ENCODE data around the gene NDUFA9.
A peak's percentile ranks its signal among the peaks of the same experiment; 100 is the strongest.

Gene NDUFA9

GRCh38 chr12:4648501-4649357, at the start of gene NDUFA9, which contains the start of gene AKAP3:
Gene NDUFA9, plus strand, starts transcription at chr12:4649114. Its CDS starts 13 bp downstream, at chr12:4649127.
Gene AKAP3, minus strand, starts transcription at chr12:4649051. Its CDS starts 10,855 bp downstream, at chr12:4638196.
- DNase-seq (ENCODE audit: low read depth, low spot score), result peak; percentile 93

DNA sequence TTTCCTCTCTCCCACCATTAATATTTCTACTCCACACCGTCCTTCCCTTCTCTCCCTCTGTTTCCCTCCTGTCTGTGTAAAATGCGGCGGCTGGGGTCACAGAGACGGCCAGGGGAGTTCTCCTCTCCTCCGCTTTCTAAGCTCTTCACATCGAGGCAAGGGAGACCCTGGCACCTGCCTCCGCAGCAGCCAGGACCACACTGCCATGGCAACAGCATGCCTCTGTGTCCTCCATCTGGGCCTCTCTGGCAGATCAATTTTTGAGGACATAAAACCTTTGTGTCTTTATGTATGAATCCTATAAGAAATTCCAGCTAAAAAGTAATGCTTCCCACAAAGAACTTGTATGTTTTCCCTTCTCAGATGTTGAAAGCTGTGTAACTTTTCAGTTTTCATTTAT, 45.5 kb upstream of the NDUFA9 start:
- DNase-seq (ENCODE audit: low read depth, low spot score), result no peak

GRCh38 chr12:4603946-4604345, 45.0 kb upstream of the NDUFA9 start:
- no peak for DNase-seq (ENCODE audit: low read depth, low spot score)

- peak; percentile 92 for DNase-seq (ENCODE audit: low read depth, low spot score)
Measured at GRCh38 chr12:4604684-4605193, 44.2 kb upstream of the NDUFA9 start.

GRCh38 chr12:4607056-4607455, 41.9 kb upstream of the NDUFA9 start:
- no peak for DNase-seq (ENCODE audit: low read depth, low spot score)

GRCh38 chr12:4609071-4609470, 39.8 kb upstream of the NDUFA9 start:
- DNase-seq (ENCODE audit: low read depth, low spot score), result no peak

DNA sequence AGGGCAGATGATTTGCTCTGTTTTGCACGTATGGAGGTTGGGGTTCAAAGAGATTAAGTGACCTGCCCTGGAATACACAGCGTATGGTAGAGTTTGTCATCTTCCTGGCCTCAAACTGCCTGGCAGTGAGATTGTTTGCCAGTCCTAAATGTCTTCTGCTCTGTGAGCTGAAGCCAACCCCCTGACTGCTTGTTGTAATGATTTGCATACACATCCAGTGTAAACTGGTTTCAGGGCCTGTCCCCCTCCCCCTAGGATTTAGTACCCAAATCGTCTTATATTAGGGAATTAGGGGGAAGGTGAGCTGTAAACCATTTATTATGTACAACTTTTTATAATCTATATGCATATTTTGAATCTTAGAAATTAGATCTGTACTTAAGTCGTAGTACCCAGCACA, 38.4 kb upstream of the NDUFA9 start:
- DNase-seq (ENCODE audit: low read depth, low spot score), result no peak

- no peak for DNase-seq (ENCODE audit: low read depth, low spot score)
Measured at GRCh38 chr12:4615667-4616066, 33.2 kb upstream of the NDUFA9 start.

DNA sequence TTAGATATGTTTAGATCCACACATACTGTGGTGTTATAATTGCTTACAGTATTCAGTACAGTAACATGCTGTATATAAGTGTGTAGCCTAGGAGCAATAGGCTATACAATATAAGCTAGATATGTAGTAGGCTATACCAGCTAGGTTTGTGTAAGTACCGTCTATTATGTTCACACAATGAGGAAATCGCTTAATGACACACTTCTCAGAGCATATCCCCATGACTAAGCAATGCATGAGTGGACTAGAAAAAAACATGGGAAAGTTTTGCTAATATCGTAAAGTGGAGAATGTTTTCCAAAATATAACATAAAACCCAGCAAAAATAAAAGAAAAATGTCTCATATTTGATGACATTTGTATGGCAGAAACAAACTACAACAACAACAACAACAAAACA, 27.4 kb upstream of the NDUFA9 start:
- DNase-seq (ENCODE audit: low read depth, low spot score), result no peak

DNA sequence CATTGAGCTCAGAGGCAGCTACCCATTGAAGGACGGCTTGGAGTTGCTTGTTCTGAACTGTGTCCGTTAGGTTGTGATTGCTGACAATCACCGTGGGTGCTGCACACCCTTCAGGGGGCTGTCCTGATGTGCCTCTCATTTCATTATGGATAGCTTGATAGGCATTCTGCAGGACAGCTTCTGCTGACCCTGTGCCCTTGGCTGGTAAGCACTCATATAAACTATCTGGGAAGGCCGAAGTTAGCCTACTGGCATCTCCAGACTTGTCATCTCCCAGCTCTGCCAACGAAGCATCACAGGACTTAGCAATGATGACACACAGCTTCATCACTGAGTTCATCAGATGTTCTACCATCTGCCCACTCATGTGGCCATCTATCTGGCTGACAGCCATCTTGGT, 22.4 kb upstream of the NDUFA9 start:
- DNase-seq (ENCODE audit: low read depth, low spot score), result no peak

DNA sequence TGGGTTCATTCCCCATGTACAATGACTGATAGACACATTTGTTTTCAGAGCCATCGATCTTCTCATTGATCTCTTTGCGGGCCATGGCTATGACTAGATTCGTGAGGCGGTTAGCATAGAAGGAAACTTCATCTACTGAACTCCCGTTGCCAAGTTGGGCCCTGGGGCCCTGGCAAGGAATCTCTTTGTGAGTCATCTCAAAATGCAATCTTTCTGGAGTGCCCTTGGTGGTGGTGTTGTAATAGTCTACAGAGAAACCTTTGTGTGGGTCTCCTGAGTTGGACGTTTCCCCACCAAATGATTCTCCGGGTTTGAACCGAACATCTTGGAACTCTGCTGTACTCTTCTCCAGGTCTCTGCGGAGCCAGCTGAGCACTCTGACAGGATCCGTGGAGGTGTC, 20.5 kb upstream of the NDUFA9 start:
- DNase-seq (ENCODE audit: low read depth, low spot score), result no peak

GRCh38 chr12:4630262-4630661, 18.7 kb upstream of the NDUFA9 start:
- DNase-seq (ENCODE audit: low read depth, low spot score), result no peak

- no peak for DNase-seq (ENCODE audit: low read depth, low spot score)
Measured at GRCh38 chr12:4643747-4644146, 5.2 kb upstream of the NDUFA9 start.

- no peak for DNase-seq (ENCODE audit: low read depth, low spot score)
Measured at GRCh38 chr12:4645023-4645422, 3.9 kb upstream of the NDUFA9 start.

- DNase-seq (ENCODE audit: low read depth, low spot score), result no peak
Measured at GRCh38 chr12:4648104-4648500, 812 bp upstream of the NDUFA9 start.

DNA sequence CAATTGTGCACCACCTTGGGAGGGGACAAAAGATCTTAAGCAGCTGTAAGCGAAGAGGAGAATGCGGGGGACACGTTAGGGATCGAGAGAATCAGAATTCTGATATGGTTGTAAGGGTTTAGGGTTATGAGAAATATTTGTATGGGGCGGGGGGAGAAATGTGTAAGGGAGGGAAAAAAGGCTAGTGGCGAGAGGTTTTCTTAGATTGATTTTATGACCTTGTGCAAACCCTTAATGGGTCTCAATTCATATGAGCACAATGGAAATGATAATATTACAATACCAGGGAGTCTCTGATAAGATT, 396 bp downstream of the NDUFA9 start:
- DNase-seq (ENCODE audit: low read depth, low spot score), result no peak

DNA sequence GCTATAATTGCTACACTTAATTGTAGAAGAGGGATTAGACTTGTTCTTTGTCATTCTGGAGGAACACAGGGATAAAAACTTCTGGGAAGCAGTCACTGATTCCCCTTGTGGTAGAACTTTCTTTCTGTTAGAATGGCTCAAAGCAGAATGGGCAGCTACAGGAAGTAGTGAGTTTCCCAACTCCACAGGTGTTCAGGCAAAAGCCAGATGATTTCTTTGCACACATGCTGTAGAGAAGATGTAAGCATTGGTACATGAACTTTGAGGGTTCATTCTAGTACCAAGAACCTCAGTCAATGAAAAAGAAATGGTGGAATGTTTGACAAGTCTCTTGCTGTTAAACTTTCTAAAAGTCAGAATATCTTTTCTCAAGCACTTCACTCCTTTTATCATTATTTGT, 4.3 kb downstream of the NDUFA9 start:
- DNase-seq (ENCODE audit: low read depth, low spot score), result no peak

- DNase-seq (ENCODE audit: low read depth, low spot score), result no peak
Measured at GRCh38 chr12:4653691-4654090, 4.8 kb downstream of the NDUFA9 start.

DNA sequence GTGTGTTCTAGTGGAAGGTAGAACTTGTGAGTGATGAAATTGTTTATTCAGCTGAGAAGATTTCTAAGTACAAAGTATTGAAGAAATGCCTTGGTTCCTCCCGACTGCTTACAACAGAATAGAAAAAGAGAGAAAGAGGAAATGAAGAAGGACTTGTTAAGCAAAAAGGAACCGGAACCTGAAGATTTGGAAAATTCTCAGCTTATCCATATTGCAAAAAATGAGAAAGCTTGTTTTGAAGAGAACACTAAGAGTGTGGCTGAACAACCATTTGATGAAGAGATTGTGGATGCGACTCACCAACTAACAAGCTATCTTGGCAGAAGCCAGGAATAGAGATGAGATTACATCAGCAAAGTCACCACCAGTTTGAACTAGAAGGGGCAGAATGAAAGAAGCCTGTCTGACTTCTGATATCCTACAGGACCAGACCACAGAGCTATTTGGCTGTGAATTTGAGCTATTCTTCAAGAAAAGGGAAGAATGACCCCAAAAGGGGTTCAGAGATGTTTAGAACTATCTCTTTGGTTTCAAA, 15.1 kb downstream of the NDUFA9 start:
- DNase-seq (ENCODE audit: low read depth, low spot score), result peak; percentile 64

- no peak for DNase-seq (ENCODE audit: low read depth, low spot score)
Measured at GRCh38 chr12:4665236-4665635, 16.3 kb downstream of the NDUFA9 start.

DNA sequence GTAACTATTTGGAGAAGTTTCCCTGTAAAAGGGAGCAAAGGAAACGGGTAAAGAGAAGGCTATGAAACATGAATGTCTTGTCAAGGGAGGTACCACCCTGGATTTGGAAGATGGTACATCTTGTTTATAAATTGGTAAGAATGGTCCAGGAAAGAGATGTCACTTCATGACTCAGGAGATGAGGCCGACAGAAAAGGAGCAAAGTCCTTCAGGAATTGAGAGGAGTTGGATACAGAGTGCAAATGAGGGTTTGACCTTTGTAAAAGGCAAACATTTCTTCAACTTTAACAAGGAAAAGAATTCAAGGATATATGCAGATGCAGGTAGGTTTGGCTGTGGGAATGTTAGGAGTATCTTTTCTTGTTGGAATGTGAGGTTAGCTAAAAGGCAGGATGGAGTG, 30.8 kb downstream of the NDUFA9 start:
- no peak for DNase-seq (ENCODE audit: low read depth, low spot score)

- DNase-seq (ENCODE audit: low read depth, low spot score), result no peak
Measured at GRCh38 chr12:4681732-4682131, 32.8 kb downstream of the NDUFA9 start.

- DNase-seq (ENCODE audit: low read depth, low spot score), result no peak
Measured at GRCh38 chr12:4685317-4685716, 36.4 kb downstream of the NDUFA9 start.
